ENCODE results near the gene DUSP9. TPM values are rescaled to one million over a fixed set of nuclear protein-coding genes. Genes with fewer than 3 reads are reported as not detected.

The DUSP9 gene
- total RNA-seq, 1 donor from 2014 or later = not detected

DNA sequence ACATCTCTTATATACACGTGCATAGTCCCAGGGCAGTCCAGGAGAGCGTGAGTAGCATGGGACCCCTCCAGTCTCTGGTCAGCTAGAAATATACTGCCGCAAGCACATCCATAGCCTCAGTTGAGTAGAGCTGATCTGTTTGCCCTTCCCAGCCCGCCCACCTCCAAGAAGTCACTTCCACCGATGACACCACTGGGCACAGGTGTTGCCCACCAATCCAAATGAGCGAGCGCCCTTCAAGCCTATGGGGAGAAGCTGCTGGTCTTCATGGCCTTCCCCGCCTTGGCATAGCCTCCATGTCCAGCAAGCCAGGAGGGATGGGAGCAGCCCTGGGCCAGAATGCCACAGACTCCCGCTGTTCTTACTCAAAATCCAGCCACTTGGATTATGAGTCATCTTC is 10.2 kb downstream of the DUSP9 start:
- TF ChIP-seq, protein P1, sequence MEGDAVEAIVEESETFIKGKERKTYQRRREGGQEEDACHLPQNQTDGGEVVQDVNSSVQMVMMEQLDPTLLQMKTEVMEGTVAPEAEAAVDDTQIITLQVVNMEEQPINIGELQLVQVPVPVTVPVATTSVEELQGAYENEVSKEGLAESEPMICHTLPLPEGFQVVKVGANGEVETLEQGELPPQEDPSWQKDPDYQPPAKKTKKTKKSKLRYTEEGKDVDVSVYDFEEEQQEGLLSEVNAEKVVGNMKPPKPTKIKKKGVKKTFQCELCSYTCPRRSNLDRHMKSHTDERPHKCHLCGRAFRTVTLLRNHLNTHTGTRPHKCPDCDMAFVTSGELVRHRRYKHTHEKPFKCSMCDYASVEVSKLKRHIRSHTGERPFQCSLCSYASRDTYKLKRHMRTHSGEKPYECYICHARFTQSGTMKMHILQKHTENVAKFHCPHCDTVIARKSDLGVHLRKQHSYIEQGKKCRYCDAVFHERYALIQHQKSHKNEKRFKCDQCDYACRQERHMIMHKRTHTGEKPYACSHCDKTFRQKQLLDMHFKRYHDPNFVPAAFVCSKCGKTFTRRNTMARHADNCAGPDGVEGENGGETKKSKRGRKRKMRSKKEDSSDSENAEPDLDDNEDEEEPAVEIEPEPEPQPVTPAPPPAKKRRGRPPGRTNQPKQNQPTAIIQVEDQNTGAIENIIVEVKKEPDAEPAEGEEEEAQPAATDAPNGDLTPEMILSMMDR (IDR thresholded peaks at IDR 0.05) = no peak
- intact Hi-C loops (cut with DNase I) = no loop called here
- Histone ChIP-seq H3K4me3 (no peak overlapping the region), H3K4me1 (no peaks in the 10 kb centered on the region), H3K27ac (no peak overlapping the region), H3K27me3 (no peaks in the 10 kb centered on the region), H3K36me3 (no peaks in the 10 kb centered on the region), H3K9me3 (no peaks in the 10 kb centered on the region)
- DNase-seq (ENCODE audit: low spot score in 2 of 2) = peak in 1 of 2 donors; percentile 40

DNA sequence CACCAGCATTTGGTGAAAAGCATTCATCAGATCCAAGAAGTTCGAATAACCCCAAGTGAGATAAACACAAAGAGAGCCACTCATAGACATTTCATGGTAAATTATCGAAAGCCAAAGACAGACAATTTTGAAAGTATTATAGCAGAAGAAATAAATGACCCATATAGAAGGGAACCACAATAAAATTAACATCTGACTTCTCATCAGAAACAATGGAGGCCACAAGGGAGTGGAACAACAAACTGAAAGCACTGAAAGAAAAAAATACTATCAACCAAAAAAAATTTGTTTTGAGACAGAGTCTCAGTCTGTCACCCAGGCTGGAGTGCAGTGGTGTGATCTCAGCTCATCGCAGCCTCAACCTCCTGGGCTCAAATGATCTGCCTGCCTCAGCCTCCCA is 12.3 kb downstream of the DUSP9 start:
- Histone ChIP-seq H3K9me3 (no peaks in the 10 kb centered on the region), H3K36me3 (no peaks in the 10 kb centered on the region), H3K4me3 (no peak overlapping the region), H3K27ac (no peak overlapping the region), H3K27me3 (no peaks in the 10 kb centered on the region), H3K4me1 (no peaks in the 10 kb centered on the region)
- DNase-seq (ENCODE audit: low spot score in 2 of 2) = no peak
- intact Hi-C loops (cut with DNase I) = no loop called here
- TF ChIP-seq, protein P1 (IDR thresholded peaks at IDR 0.05) = no peak

DNA sequence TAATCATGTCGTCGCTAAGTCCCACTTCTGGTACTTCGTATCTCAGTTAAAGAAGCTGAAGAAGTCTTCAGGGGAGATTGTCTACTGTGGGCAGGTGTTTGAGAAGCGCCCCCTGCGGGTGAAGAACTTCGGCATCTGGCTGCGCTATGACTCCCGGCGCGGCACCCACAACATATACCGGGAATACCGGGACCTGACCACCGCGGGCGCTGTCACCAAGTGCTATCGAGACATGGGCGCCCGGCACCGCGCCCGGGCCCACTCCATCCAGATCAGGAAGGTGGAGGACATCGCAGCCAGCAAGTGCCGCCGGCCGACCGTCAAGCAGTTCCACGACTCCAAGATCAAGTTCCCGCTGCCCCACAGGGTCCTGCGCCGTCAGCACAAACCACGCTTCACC is 15.3 kb downstream of the DUSP9 start:
- Histone ChIP-seq H3K27me3 (no peaks in the 10 kb centered on the region), H3K4me3 (no peak overlapping the region), H3K9me3 (no peaks in the 10 kb centered on the region), H3K27ac (no peak overlapping the region), H3K36me3 (no peaks in the 10 kb centered on the region), H3K4me1 (no peaks in the 10 kb centered on the region)
- DNase-seq (ENCODE audit: low spot score in 2 of 2) = no peak
- TF ChIP-seq, protein P1 (IDR thresholded peaks at IDR 0.05) = no peak
- intact Hi-C loops (cut with DNase I) = loop anchor here (10.0 kb wide), 1 partner anchor 627 kb away; no protein-coding TSS in a partner anchor

DNA sequence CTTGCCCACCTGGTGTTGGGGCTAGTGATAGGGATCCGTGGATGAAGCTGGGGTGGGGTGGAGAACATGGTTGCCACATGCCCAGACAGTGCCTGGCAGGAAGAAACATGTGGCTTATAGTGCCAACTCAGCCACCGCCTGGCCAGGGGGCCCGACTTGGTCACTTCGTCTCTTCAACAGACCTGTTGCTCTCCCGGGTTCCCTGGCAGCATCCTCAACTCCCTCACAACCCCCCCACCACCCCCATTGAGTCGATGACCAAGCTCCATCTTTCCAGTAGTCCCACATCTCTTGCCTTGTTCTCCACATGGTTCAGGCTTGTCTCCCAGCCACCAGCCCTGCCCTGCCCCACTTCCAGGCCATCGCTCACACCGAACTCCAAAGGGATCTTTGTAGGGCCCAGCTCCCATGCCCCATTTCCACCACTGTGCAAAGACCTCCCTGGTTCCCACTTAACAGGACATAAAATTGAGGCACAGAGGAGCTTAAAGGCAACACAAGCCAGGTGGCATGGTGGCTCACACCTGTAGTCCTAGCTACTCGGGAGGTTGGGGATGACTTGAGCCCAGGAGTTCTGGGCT is 18.8 kb downstream of the DUSP9 start:
- intact Hi-C loops (cut with DNase I) = loop anchor here (5.0 to 10.0 kb wide), 3 partner anchors 109 to 631 kb away; no protein-coding TSS in a partner anchor
- Histone ChIP-seq H3K27ac (no peak overlapping the region), H3K4me3 (no peak overlapping the region), H3K27me3 (no peaks in the 10 kb centered on the region), H3K9me3 (no peaks in the 10 kb centered on the region), H3K4me1 (no peaks in the 10 kb centered on the region), H3K36me3 (no peaks in the 10 kb centered on the region)
- TF ChIP-seq, protein P1 (IDR thresholded peaks at IDR 0.05) = no peak
- DNase-seq (ENCODE audit: low spot score in 2 of 2) = no peak

DNA sequence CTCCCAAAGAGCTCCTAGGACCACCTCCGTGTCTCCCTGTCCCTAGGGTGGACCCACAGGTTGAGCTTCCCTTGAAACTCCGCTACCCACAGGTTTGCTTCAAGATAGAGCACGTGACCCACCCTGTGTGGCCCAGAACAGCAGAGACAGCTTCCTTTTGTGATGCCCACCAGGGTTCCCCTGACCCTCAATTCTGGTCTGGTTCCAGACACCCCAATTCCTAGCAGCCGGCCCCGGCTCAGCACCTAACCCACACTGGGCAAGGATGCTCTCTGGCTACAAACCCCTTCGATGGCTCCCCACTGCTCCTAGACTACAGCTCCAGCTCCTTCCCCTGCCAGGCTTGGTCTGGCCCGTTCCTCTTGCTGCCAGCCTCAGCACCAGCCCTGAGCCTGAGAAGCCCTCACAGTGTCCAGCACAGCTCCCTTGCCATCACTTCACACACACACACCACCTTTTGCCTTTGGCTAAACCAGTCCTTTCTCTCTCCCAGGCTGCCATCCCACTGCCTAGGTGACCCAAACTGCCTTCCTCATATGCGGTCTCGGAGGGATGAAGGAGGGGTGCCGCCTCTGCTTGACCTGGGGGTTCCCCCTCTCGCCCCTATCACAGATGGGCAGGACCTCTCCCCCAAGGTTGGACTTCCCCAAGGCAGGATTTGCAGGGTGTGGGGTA is 20.4 kb downstream of the DUSP9 start:
- no peaks in the 10 kb centered on the region for H3K4me1 ChIP-seq
- DNase-seq (ENCODE audit: low spot score in 2 of 2) = no peak
- no peaks in the 10 kb centered on the region for H3K9me3 ChIP-seq
- H3K27me3 ChIP-seq = no peaks in the 10 kb centered on the region
- intact Hi-C loops (cut with DNase I) = loop anchor here (5.0 to 10.0 kb wide), 3 partner anchors 110 to 633 kb away; no protein-coding TSS in a partner anchor
- TF ChIP-seq, protein P1 (IDR thresholded peaks at IDR 0.05) = no peak
- no peak overlapping the region for H3K27ac ChIP-seq
- H3K36me3 ChIP-seq = no peaks in the 10 kb centered on the region
- H3K4me3 ChIP-seq = no peak overlapping the region

All from ascending aorta (tissue), 2 donors.